WTC11 (cell line): ENCODE data around the gene PALMD. TPM values are rescaled to one million over a fixed set of nuclear protein-coding genes. Genes with fewer than 3 reads are reported as not detected.

Experiments used
- ATAC-seq: fragments of 200-7000 bp; cut with Tn5 transposase; 2 replicates; pipeline ENCODE4 v1.10.0; 2021; ENCODE audit warnings: mild to moderate bottlenecking, moderate library complexity
- CTCF ChIA-PET: fragments of 300-600 bp; sonication (Branson Sonifier 250); formaldehyde crosslinking; loops from one replicate; lab custom pipeline; 2021; ENCODE audit warnings: antibody characterized with exemption; lab: Charles Lee
- POLR2A ChIA-PET: fragments of 350-600 bp; sonication (Branson Sonifier 250); formaldehyde crosslinking; loops from one replicate; lab custom pipeline; 2021; ENCODE audit warnings: antibody characterized with exemption; lab: Charles Lee
- DNase-seq: peaks from one replicate; pipeline ENCODE4 v3.0.0; 2021; ENCODE audit warnings: low spot score
- H3K27ac Mint-ChIP-seq: 2 replicates; pipeline ENCODE4 v1.8.0; 2021; ENCODE audit warnings: mixed read lengths
- H3K27me3 Mint-ChIP-seq: 2 replicates; pipeline ENCODE4 v1.8.0; 2021; ENCODE audit warnings: low read depth, mild to moderate bottlenecking, moderate library complexity, mixed read lengths
- H3K36me3 Mint-ChIP-seq: 2 replicates; pipeline ENCODE4 v1.8.0; 2021; ENCODE audit warnings: mixed read lengths
- H3K4me1 Mint-ChIP-seq: 2 replicates; pipeline ENCODE4 v1.8.0; 2022; ENCODE audit warnings: mixed read lengths
- H3K4me3 Mint-ChIP-seq: 2 replicates; pipeline ENCODE4 v1.8.0; 2021; ENCODE audit warnings: mild to moderate bottlenecking, moderate library complexity, mixed read lengths
- H3K9me3 Mint-ChIP-seq: 2 replicates; pipeline ENCODE4 v1.8.0; 2021; ENCODE audit warnings: mixed read lengths
- CBFB ChIP-seq: sonication (generic); formaldehyde crosslinking; IDR thresholded peaks from 2 replicates; pipeline ENCODE4 v1.8.1; 2022; ENCODE audit warnings: mild to moderate bottlenecking, low read depth, missing genetic modification reagents
- CREB1 ChIP-seq: sonication (generic); formaldehyde crosslinking; IDR thresholded peaks from 2 replicates; pipeline ENCODE4 v1.8.0; 2023; ENCODE audit warnings: mild to moderate bottlenecking, missing genetic modification reagents
- FOXP4 ChIP-seq: sonication (generic); formaldehyde crosslinking; IDR thresholded peaks from 2 replicates; pipeline ENCODE4 v1.8.0; 2022; ENCODE audit warnings: mild to moderate bottlenecking, missing genetic modification reagents
- OVOL2 ChIP-seq: fragments of 250-450 bp; sonication (Bioruptor Pico); IDR thresholded peaks from 2 replicates; pipeline ENCODE4 v1.9.0; 2021; ENCODE audit warnings: mild to moderate bottlenecking, borderline replicate concordance
- TP53 ChIP-seq: sonication (generic); formaldehyde crosslinking; IDR thresholded peaks from 2 replicates; pipeline ENCODE4 v1.8.1; 2023; ENCODE audit warnings: mild to moderate bottlenecking, missing genetic modification reagents
- ZNF416 ChIP-seq: fragments of 250-450 bp; sonication (Bioruptor Pico); IDR thresholded peaks from 2 replicates; pipeline ENCODE4 v1.9.0; 2021; ENCODE audit warnings: mild to moderate bottlenecking, inconsistent platforms
- total RNA-seq: library from RNA; stranded (reverse); gene quantifications from 3 replicates; pipeline ENCODE4 v1.2.3, GENCODE V29; 2021
- TF ChIP-seq, protein P1 (sequence below): sonication (generic); formaldehyde crosslinking; IDR thresholded peaks from 2 replicates; pipeline ENCODE4 v1.8.1; 2023; ENCODE audit warnings: mild to moderate bottlenecking, moderate library complexity, missing genetic modification reagents
- TF ChIP-seq, protein P2 (sequence below): sonication (generic); formaldehyde crosslinking; IDR thresholded peaks from 2 replicates; pipeline ENCODE4 v1.8.0; 2023; ENCODE audit warnings: mild to moderate bottlenecking, missing genetic modification reagents
- TF ChIP-seq, protein P3 (sequence below): fragments of 250-450 bp; sonication (Bioruptor Pico); conservative IDR thresholded peaks from 2 replicates; pipeline ENCODE4 v1.9.0; 2021; ENCODE audit warnings: mild to moderate bottlenecking
- TF ChIP-seq, protein P4 (sequence below): sonication (generic); formaldehyde crosslinking; conservative IDR thresholded peaks from 2 replicates; pipeline ENCODE4 v1.8.1; 2023; ENCODE audit warnings: mild to moderate bottlenecking, low read depth, missing genetic modification reagents, moderate library complexity

PALMD gene
- total RNA-seq, 1 experiment from 2014 or later = 0.07 TPM

- ATAC-seq (no peak), DNase-seq (no peak)
- H3K36me3 Mint-ChIP-seq = no peaks in the 10 kb centered on the region
- H3K4me3 Mint-ChIP-seq = no peak overlapping the region
- H3K27me3 Mint-ChIP-seq = no peaks in the 10 kb centered on the region
- ChIA-PET POLR2A (no interaction called here), CTCF (no interaction called here)
- peaks cover 16% of the 10 kb centered on the region for H3K4me1 Mint-ChIP-seq
- TF ChIP-seq CREB1 (no peak), ZNF416 (CRISPR knock-in tag) (no peak), TP53 (CRISPR knock-in tag) (no peak), FOXP4 (CRISPR knock-in tag) (no peak)
- TF ChIP-seq, protein P1, sequence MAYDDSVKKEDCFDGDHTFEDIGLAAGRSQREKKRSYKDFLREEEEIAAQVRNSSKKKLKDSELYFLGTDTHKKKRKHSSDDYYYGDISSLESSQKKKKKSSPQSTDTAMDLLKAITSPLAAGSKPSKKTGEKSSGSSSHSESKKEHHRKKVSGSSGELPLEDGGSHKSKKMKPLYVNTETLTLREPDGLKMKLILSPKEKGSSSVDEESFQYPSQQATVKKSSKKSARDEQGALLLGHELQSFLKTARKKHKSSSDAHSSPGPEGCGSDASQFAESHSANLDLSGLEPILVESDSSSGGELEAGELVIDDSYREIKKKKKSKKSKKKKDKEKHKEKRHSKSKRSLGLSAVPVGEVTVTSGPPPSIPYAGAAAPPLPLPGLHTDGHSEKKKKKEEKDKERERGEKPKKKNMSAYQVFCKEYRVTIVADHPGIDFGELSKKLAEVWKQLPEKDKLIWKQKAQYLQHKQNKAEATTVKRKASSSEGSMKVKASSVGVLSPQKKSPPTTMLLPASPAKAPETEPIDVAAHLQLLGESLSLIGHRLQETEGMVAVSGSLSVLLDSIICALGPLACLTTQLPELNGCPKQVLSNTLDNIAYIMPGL (CRISPR knock-in tag) = no peak
- H3K27ac Mint-ChIP-seq = no peak overlapping the region
- H3K9me3 Mint-ChIP-seq = no peaks in the 10 kb centered on the region
Measured at GRCh38 chr1:99641558-99641957, 4.4 kb upstream of the PALMD start.

DNA sequence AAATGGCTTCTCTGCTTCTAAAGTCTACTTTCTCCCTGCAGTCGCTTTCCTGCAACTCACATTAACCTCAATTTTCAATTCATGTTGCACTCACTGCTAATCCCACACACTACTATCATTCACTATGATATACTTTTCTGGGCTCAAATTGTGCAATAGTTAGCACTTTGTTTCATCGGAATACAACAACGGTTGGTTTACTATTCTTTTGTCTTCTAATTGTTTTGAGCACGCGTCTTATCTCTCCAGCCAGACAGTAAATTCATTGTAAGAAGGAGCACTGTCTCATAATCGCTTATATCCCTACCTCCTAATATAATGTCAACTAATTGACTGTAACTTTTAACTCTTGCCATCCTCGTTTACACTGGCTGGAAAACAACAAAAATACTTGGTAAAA, 3.9 kb upstream of the PALMD start:
- Mint-ChIP-seq H3K27me3 (no peaks in the 10 kb centered on the region), H3K36me3 (no peaks in the 10 kb centered on the region), H3K4me1 (peaks cover 21% of the 10 kb centered on the region), H3K27ac (no peak overlapping the region), H3K9me3 (no peaks in the 10 kb centered on the region), H3K4me3 (no peak overlapping the region)
- ATAC-seq (no peak), DNase-seq (no peak)
- POLR2A ChIA-PET = no interaction called here
- TF ChIP-seq, protein P2, sequence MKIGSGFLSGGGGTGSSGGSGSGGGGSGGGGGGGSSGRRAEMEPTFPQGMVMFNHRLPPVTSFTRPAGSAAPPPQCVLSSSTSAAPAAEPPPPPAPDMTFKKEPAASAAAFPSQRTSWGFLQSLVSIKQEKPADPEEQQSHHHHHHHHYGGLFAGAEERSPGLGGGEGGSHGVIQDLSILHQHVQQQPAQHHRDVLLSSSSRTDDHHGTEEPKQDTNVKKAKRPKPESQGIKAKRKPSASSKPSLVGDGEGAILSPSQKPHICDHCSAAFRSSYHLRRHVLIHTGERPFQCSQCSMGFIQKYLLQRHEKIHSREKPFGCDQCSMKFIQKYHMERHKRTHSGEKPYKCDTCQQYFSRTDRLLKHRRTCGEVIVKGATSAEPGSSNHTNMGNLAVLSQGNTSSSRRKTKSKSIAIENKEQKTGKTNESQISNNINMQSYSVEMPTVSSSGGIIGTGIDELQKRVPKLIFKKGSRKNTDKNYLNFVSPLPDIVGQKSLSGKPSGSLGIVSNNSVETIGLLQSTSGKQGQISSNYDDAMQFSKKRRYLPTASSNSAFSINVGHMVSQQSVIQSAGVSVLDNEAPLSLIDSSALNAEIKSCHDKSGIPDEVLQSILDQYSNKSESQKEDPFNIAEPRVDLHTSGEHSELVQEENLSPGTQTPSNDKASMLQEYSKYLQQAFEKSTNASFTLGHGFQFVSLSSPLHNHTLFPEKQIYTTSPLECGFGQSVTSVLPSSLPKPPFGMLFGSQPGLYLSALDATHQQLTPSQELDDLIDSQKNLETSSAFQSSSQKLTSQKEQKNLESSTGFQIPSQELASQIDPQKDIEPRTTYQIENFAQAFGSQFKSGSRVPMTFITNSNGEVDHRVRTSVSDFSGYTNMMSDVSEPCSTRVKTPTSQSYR (CRISPR knock-in tag) = no peak
- TF ChIP-seq OVOL2 (CRISPR knock-in tag) (no peak), CBFB (CRISPR knock-in tag) (no peak)
- TF ChIP-seq, protein P3, sequence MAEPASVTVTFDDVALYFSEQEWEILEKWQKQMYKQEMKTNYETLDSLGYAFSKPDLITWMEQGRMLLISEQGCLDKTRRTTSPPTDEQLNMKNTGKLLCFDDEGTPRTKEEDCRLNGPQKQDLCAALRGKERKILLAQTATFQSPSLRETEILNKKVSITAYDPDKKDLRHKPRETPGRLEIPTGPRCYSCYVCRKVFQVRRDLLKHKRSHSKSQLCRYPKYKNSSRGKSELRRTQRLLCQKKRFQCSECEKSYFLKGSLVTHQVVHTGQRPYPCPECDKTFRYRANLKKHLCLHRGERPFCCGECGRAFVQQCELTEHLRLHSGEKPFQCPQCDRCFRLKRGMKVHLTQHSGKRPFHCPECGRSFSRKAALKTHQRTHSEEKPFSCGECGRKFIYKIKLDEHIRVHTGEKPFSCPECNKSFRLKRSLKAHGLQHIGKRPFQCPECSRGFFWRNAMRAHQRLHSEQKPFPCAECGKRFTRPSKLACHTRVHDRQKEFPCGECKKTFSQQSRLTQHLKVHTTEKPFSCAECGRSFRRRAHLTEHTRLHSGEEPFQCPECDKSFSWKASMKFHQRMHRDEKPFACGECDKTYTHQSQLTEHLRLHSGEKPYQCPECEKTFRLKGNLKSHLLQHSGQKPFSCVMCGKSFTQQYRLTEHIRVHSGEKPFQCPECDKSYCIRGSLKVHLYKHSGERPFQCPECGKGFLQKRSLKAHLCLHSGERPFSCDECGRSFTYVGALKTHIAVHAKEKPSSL (CRISPR knock-in tag) = no peak
- TF ChIP-seq, protein P4, sequence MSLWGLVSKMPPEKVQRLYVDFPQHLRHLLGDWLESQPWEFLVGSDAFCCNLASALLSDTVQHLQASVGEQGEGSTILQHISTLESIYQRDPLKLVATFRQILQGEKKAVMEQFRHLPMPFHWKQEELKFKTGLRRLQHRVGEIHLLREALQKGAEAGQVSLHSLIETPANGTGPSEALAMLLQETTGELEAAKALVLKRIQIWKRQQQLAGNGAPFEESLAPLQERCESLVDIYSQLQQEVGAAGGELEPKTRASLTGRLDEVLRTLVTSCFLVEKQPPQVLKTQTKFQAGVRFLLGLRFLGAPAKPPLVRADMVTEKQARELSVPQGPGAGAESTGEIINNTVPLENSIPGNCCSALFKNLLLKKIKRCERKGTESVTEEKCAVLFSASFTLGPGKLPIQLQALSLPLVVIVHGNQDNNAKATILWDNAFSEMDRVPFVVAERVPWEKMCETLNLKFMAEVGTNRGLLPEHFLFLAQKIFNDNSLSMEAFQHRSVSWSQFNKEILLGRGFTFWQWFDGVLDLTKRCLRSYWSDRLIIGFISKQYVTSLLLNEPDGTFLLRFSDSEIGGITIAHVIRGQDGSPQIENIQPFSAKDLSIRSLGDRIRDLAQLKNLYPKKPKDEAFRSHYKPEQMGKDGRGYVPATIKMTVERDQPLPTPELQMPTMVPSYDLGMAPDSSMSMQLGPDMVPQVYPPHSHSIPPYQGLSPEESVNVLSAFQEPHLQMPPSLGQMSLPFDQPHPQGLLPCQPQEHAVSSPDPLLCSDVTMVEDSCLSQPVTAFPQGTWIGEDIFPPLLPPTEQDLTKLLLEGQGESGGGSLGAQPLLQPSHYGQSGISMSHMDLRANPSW (CRISPR knock-in tag) = no peak
- CTCF ChIA-PET = interaction anchor here (0.7 kb wide), 1 partner anchor 18 kb away, joined by 3 read pairs; no protein-coding TSS in a partner anchor
